ENCODE results near the gene CENPP. TPM values are rescaled to one million over a fixed set of nuclear protein-coding genes. Genes with fewer than 3 reads are reported as not detected.

CENPP gene
- total RNA-seq, 1 experiment from 2014 or later = 14.3 TPM

DNA sequence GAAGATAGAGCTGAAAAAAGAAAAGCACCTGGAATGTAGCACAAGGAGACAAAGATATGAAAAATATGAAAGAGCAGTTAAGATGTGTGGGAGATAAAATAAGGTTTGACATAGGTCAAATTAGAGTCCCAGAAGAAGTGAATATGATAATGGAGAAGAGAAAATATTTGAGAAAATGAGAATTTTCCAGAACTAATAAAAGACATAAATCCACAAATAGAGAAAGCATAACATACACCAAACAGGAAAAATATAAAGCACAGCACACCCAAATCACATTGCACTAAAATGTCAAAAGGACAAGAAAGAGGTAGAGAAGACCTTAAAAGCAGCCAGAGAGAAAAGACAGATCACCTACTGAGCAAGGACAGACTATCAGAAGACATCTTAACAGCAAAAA, 300.7 kb downstream of the CENPP start:
- no peaks in the 10 kb centered on the region for H3K27me3 Mint-ChIP-seq (ENCODE audit: low read depth)
- no peaks in the 10 kb centered on the region for H3K9me3 Mint-ChIP-seq
- H3K4me3 Mint-ChIP-seq = no peak overlapping the region
- TF ChIP-seq, protein P1, sequence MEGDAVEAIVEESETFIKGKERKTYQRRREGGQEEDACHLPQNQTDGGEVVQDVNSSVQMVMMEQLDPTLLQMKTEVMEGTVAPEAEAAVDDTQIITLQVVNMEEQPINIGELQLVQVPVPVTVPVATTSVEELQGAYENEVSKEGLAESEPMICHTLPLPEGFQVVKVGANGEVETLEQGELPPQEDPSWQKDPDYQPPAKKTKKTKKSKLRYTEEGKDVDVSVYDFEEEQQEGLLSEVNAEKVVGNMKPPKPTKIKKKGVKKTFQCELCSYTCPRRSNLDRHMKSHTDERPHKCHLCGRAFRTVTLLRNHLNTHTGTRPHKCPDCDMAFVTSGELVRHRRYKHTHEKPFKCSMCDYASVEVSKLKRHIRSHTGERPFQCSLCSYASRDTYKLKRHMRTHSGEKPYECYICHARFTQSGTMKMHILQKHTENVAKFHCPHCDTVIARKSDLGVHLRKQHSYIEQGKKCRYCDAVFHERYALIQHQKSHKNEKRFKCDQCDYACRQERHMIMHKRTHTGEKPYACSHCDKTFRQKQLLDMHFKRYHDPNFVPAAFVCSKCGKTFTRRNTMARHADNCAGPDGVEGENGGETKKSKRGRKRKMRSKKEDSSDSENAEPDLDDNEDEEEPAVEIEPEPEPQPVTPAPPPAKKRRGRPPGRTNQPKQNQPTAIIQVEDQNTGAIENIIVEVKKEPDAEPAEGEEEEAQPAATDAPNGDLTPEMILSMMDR (IDR thresholded peaks at IDR 0.05) = no peak
- TF ChIP-seq, protein P2, sequence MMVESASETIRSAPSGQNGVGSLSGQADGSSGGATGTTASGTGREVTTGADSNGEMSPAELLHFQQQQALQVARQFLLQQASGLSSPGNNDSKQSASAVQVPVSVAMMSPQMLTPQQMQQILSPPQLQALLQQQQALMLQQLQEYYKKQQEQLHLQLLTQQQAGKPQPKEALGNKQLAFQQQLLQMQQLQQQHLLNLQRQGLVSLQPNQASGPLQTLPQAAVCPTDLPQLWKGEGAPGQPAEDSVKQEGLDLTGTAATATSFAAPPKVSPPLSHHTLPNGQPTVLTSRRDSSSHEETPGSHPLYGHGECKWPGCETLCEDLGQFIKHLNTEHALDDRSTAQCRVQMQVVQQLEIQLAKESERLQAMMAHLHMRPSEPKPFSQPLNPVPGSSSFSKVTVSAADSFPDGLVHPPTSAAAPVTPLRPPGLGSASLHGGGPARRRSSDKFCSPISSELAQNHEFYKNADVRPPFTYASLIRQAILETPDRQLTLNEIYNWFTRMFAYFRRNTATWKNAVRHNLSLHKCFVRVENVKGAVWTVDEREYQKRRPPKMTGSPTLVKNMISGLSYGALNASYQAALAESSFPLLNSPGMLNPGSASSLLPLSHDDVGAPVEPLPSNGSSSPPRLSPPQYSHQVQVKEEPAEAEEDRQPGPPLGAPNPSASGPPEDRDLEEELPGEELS (CRISPR knock-in tag; IDR thresholded peaks at IDR 0.05) = no peak
- TF ChIP-seq, protein P3, sequence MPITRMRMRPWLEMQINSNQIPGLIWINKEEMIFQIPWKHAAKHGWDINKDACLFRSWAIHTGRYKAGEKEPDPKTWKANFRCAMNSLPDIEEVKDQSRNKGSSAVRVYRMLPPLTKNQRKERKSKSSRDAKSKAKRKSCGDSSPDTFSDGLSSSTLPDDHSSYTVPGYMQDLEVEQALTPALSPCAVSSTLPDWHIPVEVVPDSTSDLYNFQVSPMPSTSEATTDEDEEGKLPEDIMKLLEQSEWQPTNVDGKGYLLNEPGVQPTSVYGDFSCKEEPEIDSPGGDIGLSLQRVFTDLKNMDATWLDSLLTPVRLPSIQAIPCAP (CRISPR knock-in tag; IDR thresholded peaks at IDR 0.05) = no peak
- peaks cover 22% of the 10 kb centered on the region for H3K36me3 Mint-ChIP-seq
- CTCF ChIA-PET = no interaction called here
- POLR2A ChIA-PET = no interaction called here
- H3K27ac Mint-ChIP-seq = no peak overlapping the region
- ATAC-seq = no peak
- no peak for DNase-seq (ENCODE audit: low spot score)
- H3K4me1 Mint-ChIP-seq = no peaks in the 10 kb centered on the region

- TF ChIP-seq TP53 (CRISPR knock-in tag; IDR thresholded peaks at IDR 0.05) (no peak), ZNF281 (CRISPR knock-in tag; IDR thresholded peaks at IDR 0.05) (no peak), SOX15 (CRISPR knock-in tag; IDR thresholded peaks at IDR 0.05) (no peak), KAT7 (CRISPR knock-in tag; IDR thresholded peaks at IDR 0.05; ENCODE audit: borderline replicate concordance) (no peak), CREB1 (CRISPR knock-in tag; IDR thresholded peaks at IDR 0.05) (no peak), ZNF219 (CRISPR knock-in tag; IDR thresholded peaks at IDR 0.05; ENCODE audit: borderline replicate concordance) (no peak), FOXK1 (CRISPR knock-in tag; IDR thresholded peaks at IDR 0.05) (no peak), NR2C2 (CRISPR knock-in tag; IDR thresholded peaks at IDR 0.05) (no peak)
- TF ChIP-seq, protein P4, sequence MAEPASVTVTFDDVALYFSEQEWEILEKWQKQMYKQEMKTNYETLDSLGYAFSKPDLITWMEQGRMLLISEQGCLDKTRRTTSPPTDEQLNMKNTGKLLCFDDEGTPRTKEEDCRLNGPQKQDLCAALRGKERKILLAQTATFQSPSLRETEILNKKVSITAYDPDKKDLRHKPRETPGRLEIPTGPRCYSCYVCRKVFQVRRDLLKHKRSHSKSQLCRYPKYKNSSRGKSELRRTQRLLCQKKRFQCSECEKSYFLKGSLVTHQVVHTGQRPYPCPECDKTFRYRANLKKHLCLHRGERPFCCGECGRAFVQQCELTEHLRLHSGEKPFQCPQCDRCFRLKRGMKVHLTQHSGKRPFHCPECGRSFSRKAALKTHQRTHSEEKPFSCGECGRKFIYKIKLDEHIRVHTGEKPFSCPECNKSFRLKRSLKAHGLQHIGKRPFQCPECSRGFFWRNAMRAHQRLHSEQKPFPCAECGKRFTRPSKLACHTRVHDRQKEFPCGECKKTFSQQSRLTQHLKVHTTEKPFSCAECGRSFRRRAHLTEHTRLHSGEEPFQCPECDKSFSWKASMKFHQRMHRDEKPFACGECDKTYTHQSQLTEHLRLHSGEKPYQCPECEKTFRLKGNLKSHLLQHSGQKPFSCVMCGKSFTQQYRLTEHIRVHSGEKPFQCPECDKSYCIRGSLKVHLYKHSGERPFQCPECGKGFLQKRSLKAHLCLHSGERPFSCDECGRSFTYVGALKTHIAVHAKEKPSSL (CRISPR knock-in tag; conservative IDR thresholded peaks at IDR 0.05) = no peak
- TF ChIP-seq, protein P2 (CRISPR knock-in tag; IDR thresholded peaks at IDR 0.05) = no peak
- TF ChIP-seq, protein P5, sequence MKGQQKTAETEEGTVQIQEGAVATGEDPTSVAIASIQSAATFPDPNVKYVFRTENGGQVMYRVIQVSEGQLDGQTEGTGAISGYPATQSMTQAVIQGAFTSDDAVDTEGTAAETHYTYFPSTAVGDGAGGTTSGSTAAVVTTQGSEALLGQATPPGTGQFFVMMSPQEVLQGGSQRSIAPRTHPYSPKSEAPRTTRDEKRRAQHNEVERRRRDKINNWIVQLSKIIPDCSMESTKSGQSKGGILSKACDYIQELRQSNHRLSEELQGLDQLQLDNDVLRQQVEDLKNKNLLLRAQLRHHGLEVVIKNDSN (CRISPR knock-in tag; IDR thresholded peaks at IDR 0.05) = no peak
- Mint-ChIP-seq H3K9me3 (no peaks in the 10 kb centered on the region), H3K4me1 (no peaks in the 10 kb centered on the region), H3K27ac (no peak overlapping the region), H3K27me3 (ENCODE audit: low read depth) (no peaks in the 10 kb centered on the region), H3K4me3 (no peak overlapping the region), H3K36me3 (peaks cover 31% of the 10 kb centered on the region)
- ChIA-PET CTCF (no interaction called here), POLR2A (no interaction called here)
- no peak for DNase-seq (ENCODE audit: low spot score)
- no peak for ATAC-seq
Observed at GRCh38 chr9:92627651-92628050, 301.9 kb downstream of the CENPP start.
